Fibroblast of lung (primary cell): ENCODE results near the gene RCSD1. TPM values are rescaled to one million over a fixed set of nuclear protein-coding genes. Genes with fewer than 3 reads are reported as not detected.
A peak's percentile ranks its signal among the peaks of the same experiment; 100 is the strongest.

ENCODE experiments used
- DNase-seq, 2 donors: peaks; one replicate each; pipeline versions ENCODE4 v3.0.0 to v3.0.0-alpha.2; 2010; ENCODE audit warnings: low read depth in 2 of 2
- H2AFZ ChIP-seq: 2 replicates; pipeline ENCODE4 v1.5.1; 2012; ENCODE audit warnings: low read length, control low read depth, inconsistent platforms
- H3K27ac ChIP-seq: 2 replicates; pipeline ENCODE4 v1.5.1; 2011; ENCODE audit warnings: low read length, control low read depth; ENCODE audit not compliant: insufficient read depth
- H3K27me3 ChIP-seq: 2 replicates; pipeline ENCODE4 v1.5.1; 2011; ENCODE audit warnings: mild to moderate bottlenecking, low read length; ENCODE audit not compliant: control insufficient read depth, insufficient read depth
- H3K36me3 ChIP-seq: 2 replicates; pipeline ENCODE4 v1.5.1; 2011; ENCODE audit warnings: low read length; ENCODE audit not compliant: control insufficient read depth, insufficient read depth
- H3K4me1 ChIP-seq: 2 replicates; pipeline ENCODE4 v1.5.1; 2011; ENCODE audit warnings: low read length; ENCODE audit not compliant: control insufficient read depth, insufficient read depth; ENCODE audit errors: extremely low read depth
- H3K4me2 ChIP-seq: 2 replicates; pipeline ENCODE4 v1.5.1; 2011; ENCODE audit warnings: low read length, control low read depth; ENCODE audit not compliant: insufficient read depth; ENCODE audit errors: extremely low read depth
- H3K4me3 ChIP-seq, 4 experiments: fragments of 200-600 bp in 1 of 4; sonication (generic) in 1 of 4; replicated peaks in 1 of 4; 2 replicates each; pipeline ENCODE4 v1.5.1; 2011 to 2016; ENCODE audit warnings: low read length in 4 of 4, low read depth in 3 of 4, mild to moderate bottlenecking in 3 of 4, control low read depth in 2 of 4, inconsistent platforms in 1 of 4, mixed read lengths in 1 of 4; ENCODE audit not compliant: insufficient read depth in 1 of 4; ENCODE audit errors: control extremely low read depth in 1 of 4
- H3K79me2 ChIP-seq: 2 replicates; pipeline ENCODE4 v1.5.1; 2012; ENCODE audit warnings: mild to moderate bottlenecking, low read length, inconsistent platforms; ENCODE audit not compliant: control insufficient read depth, insufficient read depth
- H3K9ac ChIP-seq: 2 replicates; pipeline ENCODE4 v1.5.1; 2011; ENCODE audit warnings: mild to moderate bottlenecking, low read length, control low read depth; ENCODE audit not compliant: insufficient read depth
- H3K9me3 ChIP-seq: 2 replicates; pipeline ENCODE4 v1.5.1; 2012; ENCODE audit warnings: low read depth, low read length; ENCODE audit not compliant: control insufficient read depth, insufficient read depth
- H4K20me1 ChIP-seq: 2 replicates; pipeline ENCODE4 v1.5.1; 2011; ENCODE audit warnings: low read length; ENCODE audit not compliant: control insufficient read depth, insufficient read depth; ENCODE audit errors: extremely low read depth
- EZH2 ChIP-seq: IDR thresholded peaks from 2 replicates; pipeline ENCODE4 v1.5.1; 2012; ENCODE audit warnings: low read length, control low read depth, mild to moderate bottlenecking; ENCODE audit errors: missing control alignments
- polyA plus RNA-seq, 2 donors: library from polyadenylated mRNA; depleted of rRNA in 1 of 2; stranded (reverse) in 1 of 2; unstranded in 1 of 2; fragments of >200 nt; gene quantifications; 2 replicates each; pipeline ENCODE4 v1.2.1, GENCODE V29; 2011 to 2012; ENCODE audit warnings: missing spikeins in 1 of 2
- total RNA-seq: library from RNA; depleted of rRNA; stranded (reverse); fragments of >200 nt; gene quantifications from 2 replicates; pipeline ENCODE4 v1.2.1, GENCODE V29; 2014
- TF ChIP-seq, protein P1 (sequence below), 2 donors: IDR thresholded peaks in 1 of 2; conservative IDR thresholded peaks in 1 of 2; 1 replicate in 1 of 2; 2 replicates in 1 of 2; pipeline ENCODE4 v1.5.1; 2011 to 2012; ENCODE audit warnings: low read length in 2 of 2, control low read depth in 1 of 2, inconsistent platforms in 1 of 2, low read depth in 1 of 2, mild to moderate bottlenecking in 1 of 2

Gene RCSD1
- total and polyA plus RNA-seq, 2 donors (not counting 1 experiment from before 2014, with no cell fraction given), result under 0.01 to 4.1 TPM

DNA sequence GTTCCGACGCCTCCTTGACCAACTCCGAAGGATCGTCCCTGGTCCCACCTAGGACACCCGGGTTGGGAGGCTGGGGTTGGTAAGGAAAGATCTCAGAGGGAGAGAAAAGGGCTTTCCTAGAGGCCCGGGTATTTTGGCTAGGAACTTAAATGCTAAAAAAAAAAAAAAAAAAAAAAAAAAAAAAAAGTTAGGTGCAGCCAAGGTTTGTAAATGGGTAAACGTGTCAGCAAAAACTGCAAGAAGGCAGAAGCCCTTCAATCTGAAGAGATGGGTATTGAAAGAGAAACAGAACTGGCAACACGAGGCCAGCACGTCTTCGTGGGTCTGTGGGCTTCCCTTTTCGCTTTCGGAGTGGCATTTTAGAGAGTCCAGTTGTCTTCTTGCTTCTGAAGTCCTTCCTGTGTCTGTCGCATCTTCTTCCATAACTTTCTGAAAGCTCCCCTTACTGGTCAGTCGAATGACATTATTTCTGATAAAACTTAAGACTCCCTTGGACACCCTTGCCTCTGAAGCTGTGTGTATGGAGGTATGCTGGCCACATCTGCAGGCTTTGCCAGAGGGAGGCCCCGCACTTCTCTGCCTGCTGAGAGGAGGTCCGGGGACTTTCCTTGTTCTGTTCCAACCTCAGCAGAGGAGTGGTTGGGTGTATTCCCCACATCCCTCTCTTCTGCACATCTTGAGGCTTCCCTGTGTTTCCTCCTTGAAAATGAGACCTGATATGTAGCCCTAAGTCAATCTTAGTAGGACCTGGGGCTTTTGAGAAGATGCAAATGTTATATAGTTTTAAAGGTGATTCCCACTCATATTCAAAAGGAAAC, 745 bp downstream of the RCSD1 start:
- no peak overlapping the region for H2AFZ ChIP-seq
- DNase-seq, result no peak

DNA sequence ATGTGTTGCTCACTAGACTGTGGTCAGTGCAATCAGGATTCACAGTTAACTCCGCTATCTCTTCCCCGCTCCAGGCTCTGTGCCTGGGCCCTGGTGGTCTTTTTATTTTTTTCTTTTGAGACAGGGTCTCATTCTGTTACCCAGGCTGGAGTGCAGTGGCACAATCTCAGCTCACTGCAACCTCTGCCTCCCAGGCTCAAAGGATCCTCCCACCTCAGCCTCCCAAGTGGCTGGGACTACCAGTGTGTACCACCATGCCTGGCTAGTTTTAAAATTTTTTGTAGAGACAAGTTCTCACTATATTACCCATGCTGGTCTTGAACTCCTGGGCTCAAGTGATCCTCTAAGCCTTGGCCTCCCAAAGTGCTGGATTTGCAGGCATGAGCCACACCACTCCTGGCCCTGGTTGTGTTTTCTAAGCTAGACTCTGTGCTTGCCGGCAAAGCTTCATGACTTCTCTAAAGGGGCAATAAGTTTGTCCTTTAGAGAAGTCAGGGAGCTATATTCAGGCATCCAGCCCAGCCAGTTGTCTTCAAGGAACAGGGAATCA, 1.4 kb downstream of the RCSD1 start:
- H3K27ac ChIP-seq, result no peak overlapping the region
- no peak for TF ChIP-seq EZH2
- TF ChIP-seq, protein P1, sequence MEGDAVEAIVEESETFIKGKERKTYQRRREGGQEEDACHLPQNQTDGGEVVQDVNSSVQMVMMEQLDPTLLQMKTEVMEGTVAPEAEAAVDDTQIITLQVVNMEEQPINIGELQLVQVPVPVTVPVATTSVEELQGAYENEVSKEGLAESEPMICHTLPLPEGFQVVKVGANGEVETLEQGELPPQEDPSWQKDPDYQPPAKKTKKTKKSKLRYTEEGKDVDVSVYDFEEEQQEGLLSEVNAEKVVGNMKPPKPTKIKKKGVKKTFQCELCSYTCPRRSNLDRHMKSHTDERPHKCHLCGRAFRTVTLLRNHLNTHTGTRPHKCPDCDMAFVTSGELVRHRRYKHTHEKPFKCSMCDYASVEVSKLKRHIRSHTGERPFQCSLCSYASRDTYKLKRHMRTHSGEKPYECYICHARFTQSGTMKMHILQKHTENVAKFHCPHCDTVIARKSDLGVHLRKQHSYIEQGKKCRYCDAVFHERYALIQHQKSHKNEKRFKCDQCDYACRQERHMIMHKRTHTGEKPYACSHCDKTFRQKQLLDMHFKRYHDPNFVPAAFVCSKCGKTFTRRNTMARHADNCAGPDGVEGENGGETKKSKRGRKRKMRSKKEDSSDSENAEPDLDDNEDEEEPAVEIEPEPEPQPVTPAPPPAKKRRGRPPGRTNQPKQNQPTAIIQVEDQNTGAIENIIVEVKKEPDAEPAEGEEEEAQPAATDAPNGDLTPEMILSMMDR (conservative IDR thresholded peaks at IDR 0.05 in 1 of 2, IDR thresholded peaks at IDR 0.05 in 1 of 2; ENCODE audit: low read depth in 1 of 2, low read length in 2 of 2), result no peak
- H3K4me1 ChIP-seq, result peaks cover 5% of the 10 kb centered on the region
- H3K4me3 ChIP-seq, result no peak overlapping the region
- H3K9ac ChIP-seq, result no peak overlapping the region
- H4K20me1 ChIP-seq, result no peaks in the 10 kb centered on the region
- no peak overlapping the region for H2AFZ ChIP-seq
- DNase-seq, result no peak
- no peak overlapping the region for H3K4me2 ChIP-seq
- H3K9me3 ChIP-seq, result no peaks in the 10 kb centered on the region
- peaks cover 16% of the 10 kb centered on the region for H3K27me3 ChIP-seq
- H3K79me2 ChIP-seq, result no peaks in the 10 kb centered on the region
- no peaks in the 10 kb centered on the region for H3K36me3 ChIP-seq

More for the DNA sequence above, 745 bp downstream of the RCSD1 start:
- H3K27me3 ChIP-seq, result peaks cover 12% of the 10 kb centered on the region
- H3K4me2 ChIP-seq, result peak overlapping the region; percentile 4
- no peaks in the 10 kb centered on the region for H3K36me3 ChIP-seq
- peak overlapping the region in 2 of 4 experiments; percentile 39 to 56 for H3K4me3 ChIP-seq
- H4K20me1 ChIP-seq, result no peaks in the 10 kb centered on the region
- no peaks in the 10 kb centered on the region for H3K9me3 ChIP-seq
- H3K4me1 ChIP-seq, result peaks cover 5% of the 10 kb centered on the region
- H3K27ac ChIP-seq, result no peak overlapping the region
- H3K79me2 ChIP-seq, result no peaks in the 10 kb centered on the region
- TF ChIP-seq EZH2, result peak; percentile 47
- TF ChIP-seq, protein P1 (conservative IDR thresholded peaks at IDR 0.05 in 1 of 2, IDR thresholded peaks at IDR 0.05 in 1 of 2; ENCODE audit: low read depth in 1 of 2, low read length in 2 of 2), result no peak
- no peak overlapping the region for H3K9ac ChIP-seq

DNA sequence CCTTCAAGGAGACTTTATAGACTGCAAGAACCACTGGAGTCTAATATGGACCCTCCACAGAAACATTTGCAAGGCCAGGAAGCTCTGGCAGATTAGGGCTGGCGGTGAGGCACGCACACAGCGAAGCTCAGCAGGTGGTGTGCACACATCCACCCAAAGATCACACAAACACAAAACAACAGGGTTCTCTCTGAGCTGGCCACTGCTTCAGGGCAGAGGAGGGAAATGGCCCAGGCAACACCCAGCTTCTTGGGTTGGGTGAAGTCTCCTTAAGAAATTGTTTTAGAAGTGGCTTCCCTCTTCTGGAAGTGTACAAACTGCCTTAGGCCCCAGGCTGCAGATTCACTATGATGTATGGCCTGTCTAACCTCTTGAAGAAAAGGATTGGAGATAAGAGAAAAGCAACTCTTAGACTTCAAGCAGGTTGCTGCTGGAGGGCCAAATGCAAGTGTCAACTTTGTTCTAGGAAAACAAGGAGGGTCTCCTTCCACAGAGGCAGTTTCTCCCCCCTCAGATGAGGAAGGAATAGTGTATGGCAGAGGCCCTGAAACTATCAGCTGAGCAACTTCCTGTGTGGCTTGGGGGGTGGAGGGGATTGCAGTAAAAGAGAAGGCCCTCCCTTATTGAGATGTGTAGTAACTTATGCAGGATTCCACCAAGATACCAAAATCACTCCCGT, 2.0 kb downstream of the RCSD1 start:
- Histone ChIP-seq H4K20me1 (no peaks in the 10 kb centered on the region), H3K9me3 (no peaks in the 10 kb centered on the region), H3K36me3 (no peaks in the 10 kb centered on the region), H3K27me3 (peaks cover 18% of the 10 kb centered on the region), H3K4me3 (no peak overlapping the region), H3K79me2 (no peaks in the 10 kb centered on the region), H3K27ac (no peak overlapping the region), H3K9ac (no peak overlapping the region), H3K4me2 (no peak overlapping the region), H2AFZ (no peak overlapping the region), H3K4me1 (peaks cover 5% of the 10 kb centered on the region)
- no peak for TF ChIP-seq EZH2
- TF ChIP-seq, protein P1 (conservative IDR thresholded peaks at IDR 0.05 in 1 of 2, IDR thresholded peaks at IDR 0.05 in 1 of 2; ENCODE audit: low read depth in 1 of 2, low read length in 2 of 2), result no peak
- DNase-seq, result no peak
